Limb (tissue), 2 donors: ENCODE measurements around the gene CEACAM3.

Experiments
- DNase-seq, 2 donors: peaks; one replicate each; pipeline ENCODE4 v3.0.0-alpha.2; 2016; ENCODE audit errors: extremely low spot score in 2 of 2

Gene CEACAM3

GRCh38 chr19:41792513-41793413, 3.6 kb upstream of the CEACAM3 start:
- peak in 1 of 2 donors; percentile 54 for DNase-seq

GRCh38 chr19:41793414-41793727, 3.0 kb upstream of the CEACAM3 start:
- no peak for DNase-seq

GRCh38 chr19:41795031-41795461, 1.3 kb upstream of the CEACAM3 start:
- no peak for DNase-seq

- DNase-seq: no peak
These were observed 514 bp downstream of the CEACAM3 start for GRCh38 chr19:41796901-41797300.

- no peak for DNase-seq
These were observed 3.1 kb downstream of the CEACAM3 start for GRCh38 chr19:41799444-41800000.

GRCh38 chr19:41801031-41801430, 4.6 kb downstream of the CEACAM3 start:
- DNase-seq: no peak

- DNase-seq: no peak
These were observed 5.4 kb downstream of the CEACAM3 start for GRCh38 chr19:41801792-41802211.

GRCh38 chr19:41802770-41803169, 6.4 kb downstream of the CEACAM3 start:
- DNase-seq: no peak

GRCh38 chr19:41804336-41804735, 7.9 kb downstream of the CEACAM3 start:
- no peak for DNase-seq

GRCh38 chr19:41807176-41807575, 10.8 kb downstream of the CEACAM3 start:
- DNase-seq: no peak

- DNase-seq: no peak
These were observed 12.5 kb downstream of the CEACAM3 start for GRCh38 chr19:41808663-41809566.

GRCh38 chr19:41810301-41810700, 13.9 kb downstream of the CEACAM3 start:
- no peak for DNase-seq

GRCh38 chr19:41811036-41811435, 14.6 kb downstream of the CEACAM3 start:
- DNase-seq: no peak

GRCh38 chr19:41811981-41812380, 15.6 kb downstream of the CEACAM3 start:
- DNase-seq: no peak

GRCh38 chr19:41813911-41814310, 17.5 kb downstream of the CEACAM3 start:
- DNase-seq: no peak

GRCh38 chr19:41815301-41815700, 18.9 kb downstream of the CEACAM3 start:
- no peak for DNase-seq

GRCh38 chr19:41816761-41817160, 20.4 kb downstream of the CEACAM3 start:
- no peak for DNase-seq

GRCh38 chr19:41821003-41821735, 24.8 kb downstream of the CEACAM3 start:
- no peak for DNase-seq

GRCh38 chr19:41837981-41838708, 41.8 kb downstream of the CEACAM3 start:
- DNase-seq: no peak

GRCh38 chr19:41839211-41839610, 42.8 kb downstream of the CEACAM3 start:
- no peak for DNase-seq

- DNase-seq: no peak
These were observed 47.0 kb downstream of the CEACAM3 start for GRCh38 chr19:41843371-41843770.
